A549 (cell line): ENCODE results near the gene MAGT1. TPM values are rescaled to one million over a fixed set of nuclear protein-coding genes. Genes with fewer than 3 reads are reported as not detected.

Experiments
- ATAC-seq, 2 experiments: fragments of 200-7000 bp in 1 of 2; fragments of >200 bp in 1 of 2; cut with Nextera tagmentation in 1 of 2; cut with Tn5 transposase in 1 of 2; 3 replicates each; pipeline versions ENCODE4 v1.8.0 to v1.9.1; 2018 to 2020; ENCODE audit warnings: mild to moderate bottlenecking in 1 of 2, moderate library complexity in 1 of 2
- CTCF ChIA-PET: fragments of 300-600 bp; sonication (Branson Sonifier 250); formaldehyde crosslinking; extraction: SDS; loops from one replicate; lab custom pipeline; 2021; ENCODE audit warnings: antibody characterized with exemption, inconsistent platforms; lab: Yijun Ruan, JAX
- POLR2A ChIA-PET: fragments of 350-600 bp; formaldehyde crosslinking; extraction: SDS; loops from one replicate; lab custom pipeline; 2021; ENCODE audit warnings: antibody characterized with exemption, inconsistent platforms; lab: Yijun Ruan, JAX
- DNase-seq, 2 experiments: peaks; one replicate each; pipeline versions ENCODE4 v3.0.0 to v3.0.0-alpha.2; 2011 to 2016; ENCODE audit warnings: low read depth in 1 of 2, low spot score in 1 of 2
- FAIRE-seq: peaks from 2 replicates; lab custom pipeline; 2011; peaks lifted over from hg19 to GRCh38; lab: Jason Lieb, UNC
- H3K27ac ChIP-seq, 2 experiments: fragments of >200 bp; sonication (Bioruptor Twin); formaldehyde crosslinking; 3 replicates each; pipeline ENCODE4 v1.5.1; 2016 to 2017
- H3K4me1 ChIP-seq: fragments of >200 bp; sonication (Bioruptor Twin); formaldehyde crosslinking; 3 replicates; pipeline ENCODE4 v1.6.1; 2016
- H3K4me2 ChIP-seq: fragments of >200 bp; sonication (Bioruptor Twin); formaldehyde crosslinking; 3 replicates; pipeline ENCODE4 v1.6.1; 2016
- H3K4me3 ChIP-seq: fragments of >200 bp; sonication (Bioruptor Twin); formaldehyde crosslinking; 3 replicates; pipeline ENCODE4 v1.5.1; 2016
- H3K9me3 ChIP-seq: fragments of >200 bp; sonication (Bioruptor Twin); formaldehyde crosslinking; 3 replicates; pipeline ENCODE4 v1.6.1; 2016
- CTCF ChIP-seq: fragments of >200 bp; sonication (Bioruptor Twin); formaldehyde crosslinking; IDR thresholded peaks from 3 replicates; pipeline ENCODE4 v1.5.1; 2016
- EHF ChIP-seq: fragments of 250-450 bp; sonication (Bioruptor Pico); IDR thresholded peaks from 2 replicates; pipeline ENCODE4 v1.5.0; 2020; ENCODE audit warnings: mild to moderate bottlenecking
- FOSL2 ChIP-seq, 2 experiments: fragments of 450-650 bp in 1 of 2; fragments of >200 bp in 1 of 2; sonication (Bioruptor Twin) in 1 of 2; formaldehyde crosslinking; IDR thresholded peaks; 2 replicates each; pipeline versions ENCODE4 v1.5.0 to v1.6.1; 2016 to 2020; ENCODE audit warnings: mild to moderate bottlenecking in 1 of 2, moderate library complexity in 1 of 2
- HDAC2 ChIP-seq: fragments of 200-600 bp; sonication (generic); IDR thresholded peaks from 2 replicates; pipeline ENCODE4 v1.6.1; 2016
- HEYL ChIP-seq: fragments of 250-450 bp; sonication (Bioruptor Pico); IDR thresholded peaks from 2 replicates; pipeline ENCODE4 v1.8.0; 2021; ENCODE audit warnings: mild to moderate bottlenecking, moderate library complexity
- HOXB13 ChIP-seq: fragments of 250-450 bp; sonication (Bioruptor Pico); IDR thresholded peaks from 2 replicates; pipeline ENCODE4 v1.5.0; 2020; ENCODE audit warnings: low read depth, mild to moderate bottlenecking, moderate library complexity
- JUN ChIP-seq, 2 experiments: fragments of >200 bp; sonication (Bioruptor Twin); formaldehyde crosslinking; IDR thresholded peaks; 2 replicates in 1 of 2; 3 replicates in 1 of 2; pipeline ENCODE4 v1.6.1; 2016 to 2017
- MAFK ChIP-seq: fragments of 450-650 bp; IDR thresholded peaks from 2 replicates; pipeline ENCODE4 v1.6.1; 2014; ENCODE audit not compliant: partially characterized antibody
- MAX ChIP-seq: IDR thresholded peaks from 2 replicates; pipeline ENCODE4 v1.6.1; 2012
- MAZ ChIP-seq: fragments of 150-350 bp; IDR thresholded peaks from 2 replicates; pipeline ENCODE4 v1.6.1; 2014; ENCODE audit warnings: antibody characterized with exemption, low read depth, low read length, borderline replicate concordance
- NPAS2 ChIP-seq: fragments of 250-450 bp; sonication (Bioruptor Pico); IDR thresholded peaks from 2 replicates; pipeline ENCODE4 v1.8.0; 2022; ENCODE audit warnings: mild to moderate bottlenecking, moderate library complexity, borderline replicate concordance
- NR3C1 ChIP-seq: fragments of >200 bp; sonication (Bioruptor Twin); formaldehyde crosslinking; IDR thresholded peaks from 3 replicates; pipeline ENCODE4 v1.6.1; 2017
- PHF8 ChIP-seq: fragments of 200-600 bp; sonication (generic); IDR thresholded peaks from 2 replicates; pipeline ENCODE4 v1.6.1; 2016; ENCODE audit warnings: low read depth, mild to moderate bottlenecking, antibody characterized with exemption, moderate library complexity, borderline replicate concordance
- POLR2A ChIP-seq: IDR thresholded peaks from 2 replicates; pipeline ENCODE4 v1.6.1; 2012; ENCODE audit warnings: mild to moderate bottlenecking, low read length
- POLR2AphosphoS2 ChIP-seq: conservative IDR thresholded peaks from 2 replicates; pipeline ENCODE4 v1.6.1; 2012; ENCODE audit warnings: low read length, improper control_type of control experiment, inconsistent platforms
- RAD21 ChIP-seq, 2 experiments: fragments of >200 bp in 1 of 2; sonication (Bioruptor Twin) in 1 of 2; formaldehyde crosslinking in 1 of 2; IDR thresholded peaks in 1 of 2; conservative IDR thresholded peaks in 1 of 2; 2 replicates in 1 of 2; 3 replicates in 1 of 2; pipeline ENCODE4 v1.6.1; 2012 to 2018; ENCODE audit warnings: inconsistent platforms in 1 of 2
- RARB ChIP-seq: fragments of 250-450 bp; sonication (Bioruptor Pico); IDR thresholded peaks from 2 replicates; pipeline ENCODE4 v1.8.0; 2021; ENCODE audit warnings: mild to moderate bottlenecking, moderate library complexity
- RCOR1 ChIP-seq: fragments of 150-350 bp; IDR thresholded peaks from 2 replicates; pipeline ENCODE4 v1.6.1; 2014; ENCODE audit warnings: antibody characterized with exemption, low read length, low read depth
- REST ChIP-seq: fragments of 200-600 bp; sonication (generic); IDR thresholded peaks from 2 replicates; pipeline ENCODE4 v1.6.1; 2016; ENCODE audit warnings: antibody characterized with exemption, mild to moderate bottlenecking, moderate library complexity
- RFX5 ChIP-seq: fragments of 450-650 bp; IDR thresholded peaks from 2 replicates; pipeline ENCODE4 v1.7.1; 2014; ENCODE audit warnings: antibody characterized with exemption, mild to moderate bottlenecking, moderate library complexity
- SMC3 ChIP-seq: fragments of >200 bp; sonication (Bioruptor Twin); formaldehyde crosslinking; IDR thresholded peaks from 3 replicates; pipeline ENCODE4 v1.6.1; 2018; ENCODE audit warnings: inconsistent platforms
- TFCP2L1 ChIP-seq: fragments of 250-450 bp; sonication (Bioruptor Pico); IDR thresholded peaks from 2 replicates; pipeline ENCODE4 v1.5.0; 2021; ENCODE audit warnings: mild to moderate bottlenecking
- TP53 ChIP-seq: fragments of 250-450 bp; sonication (Bioruptor Pico); IDR thresholded peaks from 2 replicates; pipeline ENCODE4 v1.5.0; 2021; ENCODE audit warnings: mild to moderate bottlenecking, moderate library complexity
- ZSCAN20 ChIP-seq: fragments of 250-450 bp; sonication (Bioruptor Pico); IDR thresholded peaks from 2 replicates; pipeline ENCODE4 v1.8.0; 2022; ENCODE audit warnings: mild to moderate bottlenecking, moderate library complexity
- WGBS: methylation state at CpG from one replicate; pipeline ENCODE4 v1.1.6; 2017; ENCODE audit errors: missing lambda C conversion rate; 5-methylcytosine and 5-hydroxymethylcytosine counted together
- polyA plus RNA-seq, 4 experiments: library from polyadenylated mRNA; depleted of rRNA in 3 of 4; stranded (reverse); fragments of >200 nt; fragmentation: RNase III in 1 of 4; extraction: RNeasy Plus Mini Kit Qiagen cat#74134 plus additional on column Dnase treatment in 1 of 4; gene quantifications; 2 replicates in 3 of 4; 3 replicates in 1 of 4; pipeline ENCODE4 v1.2.3, GENCODE V29; 2011 to 2017

The MAGT1 gene
- polyA plus RNA-seq, 2 of the 4 experiments (the other 2 are of a cell fraction), result 44.3 to 86.4 TPM

GRCh38 chrX:77788050-77788449 is 107.2 kb downstream of the MAGT1 start:
- no peak for TF ChIP-seq FOSL2 (IDR thresholded peaks at IDR 0.05)
- TF ChIP-seq FOSL2 (CRISPR knock-in tag; IDR thresholded peaks at IDR 0.05), result no peak
- no peak for TF ChIP-seq CTCF
- TF ChIP-seq HEYL, result no peak
- no peak for TF ChIP-seq SMC3
- no peak for TF ChIP-seq TFCP2L1 (CRISPR knock-in tag)
- no peak for TF ChIP-seq REST
- no peak for TF ChIP-seq NPAS2 (CRISPR knock-in tag)
- TF ChIP-seq POLR2AphosphoS2, result no peak
- TF ChIP-seq RCOR1, result no peak
- no peak for TF ChIP-seq MAFK
- TF ChIP-seq TP53 (CRISPR knock-in tag), result no peak
- no peak for TF ChIP-seq HOXB13 (CRISPR knock-in tag)
- TF ChIP-seq MAX, result no peak
- 0 out of 2 replicates have a peak, but pooled peaks have one; percentile 42 for TF ChIP-seq RFX5
- TF ChIP-seq RARB (CRISPR knock-in tag), result no peak
- 0 out of 5 replicates have a peak, but pooled peaks of 1 of the 2 experiments have one; percentile 25 for TF ChIP-seq JUN (IDR thresholded peaks at IDR 0.05)
- 4% methylated on average over 2 of the region's 2 CpGs for WGBS
- ATAC-seq (peak; percentile 65 to 83; a peak in 5 of 6 replicates), FAIRE-seq (peak; percentile 76), DNase-seq (peak; percentile 66 to 88)
- peak overlapping the region; percentile 75 for H3K4me2 ChIP-seq
- CTCF ChIA-PET, result no interaction called here
- H3K4me1 ChIP-seq, result peaks cover 23% of the 10 kb centered on the region
- H3K27ac ChIP-seq, result peak overlapping the region; percentile 73 to 80
- POLR2A ChIA-PET, result interaction anchor here (0.6 kb wide), 1 partner anchor 48 kb away, joined by 3 read pairs; no protein-coding TSS in a partner anchor
- no peaks in the 10 kb centered on the region for H3K9me3 ChIP-seq
- H3K4me3 ChIP-seq, result peak overlapping the region; percentile 46

GRCh38 chrX:77786365-77786680 is 108.9 kb downstream of the MAGT1 start:
- POLR2A ChIA-PET, result no interaction called here
- peaks cover 24% of the 10 kb centered on the region for H3K4me1 ChIP-seq
- 3% methylated on average over 5 of the region's 5 CpGs for WGBS
- no peaks in the 10 kb centered on the region for H3K9me3 ChIP-seq
- no peak for DNase-seq
- TF ChIP-seq ZSCAN20 (CRISPR knock-in tag) (no peak), RAD21 (conservative IDR thresholded peaks at IDR 0.05 in 1 of 2, IDR thresholded peaks at IDR 0.05 in 1 of 2) (no peak), HDAC2 (no peak), RARB (CRISPR knock-in tag) (no peak), RFX5 (no peak), EHF (no peak), POLR2A (no peak), PHF8 (no peak), NR3C1 (no peak), SMC3 (no peak), MAZ (no peak)
- TF ChIP-seq, all 56 proteins: peak for 0
- FAIRE-seq (no peak), ATAC-seq (peak; percentile 11 to 12; a peak in 2 of 6 replicates)
- H3K4me3 ChIP-seq, result peak overlapping the region; percentile 88
- H3K4me2 ChIP-seq, result peak overlapping the region; percentile 75
- CTCF ChIA-PET, result no interaction called here
- H3K27ac ChIP-seq, result peak overlapping the region; percentile 99 to 100
